H9 (cell line): ENCODE data around the gene SBK1. TPM values are rescaled to one million over a fixed set of nuclear protein-coding genes. Genes with fewer than 3 reads are reported as not detected.

Source experiments
- DNase-seq: peaks from one replicate; pipeline ENCODE4 v3.0.0-alpha.2; 2017
- H2AFZ ChIP-seq: one replicate; pipeline ENCODE4 v1.6.1; 2013; ENCODE audit warnings: mild to moderate bottlenecking, low read length, control low read depth, moderate library complexity
- H2AK5ac ChIP-seq: 2 replicates; pipeline ENCODE4 v1.6.1; 2013; ENCODE audit warnings: low read length, control low read depth, mixed read lengths; ENCODE audit not compliant: insufficient read length
- H2BK120ac ChIP-seq: one replicate; pipeline ENCODE4 v1.6.1; 2013; ENCODE audit warnings: low read depth, mild to moderate bottlenecking, low read length, control low read depth, inconsistent platforms; ENCODE audit not compliant: poor library complexity, severe bottlenecking
- H2BK12ac ChIP-seq: 2 replicates; pipeline ENCODE4 v1.6.1; 2013; ENCODE audit warnings: low read length, control low read depth, mixed read lengths, low read depth; ENCODE audit not compliant: insufficient read length
- H2BK15ac ChIP-seq: 2 replicates; pipeline ENCODE4 v1.6.1; 2013; ENCODE audit warnings: low read depth, low read length, control low read depth
- H2BK20ac ChIP-seq: one replicate; pipeline ENCODE4 v1.6.1; 2013; ENCODE audit warnings: low read depth, mild to moderate bottlenecking, low read length, control low read depth, inconsistent platforms; ENCODE audit not compliant: poor library complexity, severe bottlenecking
- H2BK5ac ChIP-seq: 2 replicates; pipeline ENCODE4 v1.6.1; 2013; ENCODE audit warnings: low read length, control low read depth, mixed read lengths; ENCODE audit not compliant: insufficient read length
- H3K14ac ChIP-seq: 2 replicates; pipeline ENCODE4 v1.6.1; 2013; ENCODE audit warnings: low read length, control low read depth; ENCODE audit not compliant: insufficient read depth
- H3K18ac ChIP-seq: 2 replicates; pipeline ENCODE4 v1.6.1; 2013; ENCODE audit warnings: low read depth, mild to moderate bottlenecking, mixed read lengths, low read length, control low read depth; ENCODE audit not compliant: insufficient read length
- H3K23ac ChIP-seq: 2 replicates; pipeline ENCODE4 v1.6.1; 2013; ENCODE audit warnings: low read length, control low read depth, mixed read lengths, low read depth; ENCODE audit not compliant: insufficient read length
- H3K23me2 ChIP-seq: 2 replicates; pipeline ENCODE4 v1.6.1; 2013; ENCODE audit warnings: low read depth, mild to moderate bottlenecking, mixed read lengths, low read length, control low read depth; ENCODE audit not compliant: insufficient read length, poor library complexity, severe bottlenecking
- H3K27ac ChIP-seq: 2 replicates; pipeline ENCODE4 v1.5.1; 2013; ENCODE audit warnings: low read length, control low read depth, mixed read lengths, low read depth; ENCODE audit not compliant: insufficient read length
- H3K27me3 ChIP-seq: 2 replicates; pipeline ENCODE4 v1.6.1; 2013; ENCODE audit warnings: low read length, control low read depth, inconsistent platforms; ENCODE audit not compliant: insufficient read depth
- H3K4ac ChIP-seq: 2 replicates; pipeline ENCODE4 v1.6.1; 2013; ENCODE audit warnings: low read depth, mild to moderate bottlenecking, control low read depth, inconsistent platforms, low read length, moderate library complexity
- H3K4me1 ChIP-seq: 2 replicates; pipeline ENCODE4 v1.6.1; 2013; ENCODE audit warnings: low read length, control low read depth, inconsistent platforms; ENCODE audit not compliant: insufficient read depth
- H3K4me2 ChIP-seq: 2 replicates; pipeline ENCODE4 v1.6.1; 2013; ENCODE audit warnings: low read length, control low read depth, mixed read lengths; ENCODE audit not compliant: insufficient read length, insufficient read depth
- H3K56ac ChIP-seq: 2 replicates; pipeline ENCODE4 v1.6.1; 2013; ENCODE audit warnings: low read depth, mild to moderate bottlenecking, mixed read lengths, low read length, control low read depth; ENCODE audit not compliant: insufficient read length
- H3K79me1 ChIP-seq: 2 replicates; pipeline ENCODE4 v1.6.1; 2013; ENCODE audit warnings: low read depth, mild to moderate bottlenecking, moderate library complexity, low read length, control low read depth, inconsistent platforms; ENCODE audit not compliant: insufficient read depth, poor library complexity, severe bottlenecking
- H3K79me2 ChIP-seq: 2 replicates; pipeline ENCODE4 v1.6.1; 2013; ENCODE audit warnings: low read length, control low read depth, inconsistent platforms; ENCODE audit not compliant: insufficient read depth
- H3K9ac ChIP-seq: 2 replicates; pipeline ENCODE4 v1.6.1; 2013; ENCODE audit warnings: low read length, control low read depth, mixed read lengths; ENCODE audit not compliant: insufficient read length; ENCODE audit errors: extremely low read depth
- H3K9me3 ChIP-seq: one replicate; pipeline ENCODE4 v1.6.1; 2013; ENCODE audit warnings: low read depth, low read length, inconsistent platforms; ENCODE audit not compliant: control insufficient read depth
- H3T11ph ChIP-seq: one replicate; pipeline ENCODE4 v1.6.1; 2013; ENCODE audit warnings: mild to moderate bottlenecking, low read length, control low read depth, inconsistent platforms
- H4K20me1 ChIP-seq: one replicate; pipeline ENCODE4 v1.6.1; 2013; ENCODE audit not compliant: control insufficient read depth, insufficient read length, insufficient read depth
- H4K5ac ChIP-seq: 2 replicates; pipeline ENCODE4 v1.6.1; 2013; ENCODE audit warnings: low read depth, mild to moderate bottlenecking, mixed read lengths, low read length, control low read depth; ENCODE audit not compliant: insufficient read length
- H4K8ac ChIP-seq: replicated peaks from 2 replicates; pipeline ENCODE4 v1.6.1; 2013; ENCODE audit warnings: low read length, control low read depth, mixed read lengths, low read depth; ENCODE audit not compliant: insufficient read length
- H4K91ac ChIP-seq: 2 replicates; pipeline ENCODE4 v1.6.1; 2013; ENCODE audit warnings: low read depth, mild to moderate bottlenecking, moderate library complexity, mixed read lengths, low read length, control low read depth; ENCODE audit not compliant: insufficient read length
- H3K27ac Mint-ChIP-seq, 3 experiments: 2 replicates in 2 of 3; 3 replicates in 1 of 3; pipeline ENCODE4 v1.8.0; 2020 to 2021; ENCODE audit warnings: mixed read lengths in 3 of 3, mild to moderate bottlenecking in 1 of 3, moderate library complexity in 1 of 3
- H3K27me3 Mint-ChIP-seq: 2 replicates; pipeline ENCODE4 v1.8.0; 2021; ENCODE audit warnings: low read depth, mild to moderate bottlenecking, moderate library complexity, mixed read lengths
- H3K36me3 Mint-ChIP-seq, 3 experiments: 2 replicates in 2 of 3; 3 replicates in 1 of 3; pipeline ENCODE4 v1.8.0; 2020 to 2021; ENCODE audit warnings: low read depth in 3 of 3, mixed read lengths in 3 of 3; ENCODE audit not compliant: insufficient read depth in 1 of 3
- H3K4me1 Mint-ChIP-seq, 2 experiments: 2 replicates each; pipeline ENCODE4 v1.8.0; 2020; ENCODE audit warnings: mixed read lengths in 2 of 2
- H3K4me3 Mint-ChIP-seq, 2 experiments: 2 replicates in 1 of 2; 3 replicates in 1 of 2; pipeline ENCODE4 v1.8.0; 2020 to 2021; ENCODE audit warnings: mild to moderate bottlenecking in 2 of 2, mixed read lengths in 2 of 2, moderate library complexity in 1 of 2
- H3K9me3 Mint-ChIP-seq, 2 experiments: 2 replicates in 1 of 2; 3 replicates in 1 of 2; pipeline ENCODE4 v1.8.0; 2020; ENCODE audit warnings: mild to moderate bottlenecking in 2 of 2, mixed read lengths in 2 of 2, moderate library complexity in 1 of 2
- total RNA-seq: library from RNA; stranded (reverse); gene quantifications from 2 replicates; pipeline ENCODE4 v1.2.1, GENCODE V29; 2021
- TF ChIP-seq, protein P1 (sequence below): fragments of 200-600 bp; sonication (generic); conservative IDR thresholded peaks from 3 replicates; pipeline ENCODE4 v1.8.0; 2021; ENCODE audit warnings: antibody characterized with exemption, mild to moderate bottlenecking

The SBK1 gene
- total RNA-seq, 1 experiment from 2014 or later = 65.5 TPM

DNA sequence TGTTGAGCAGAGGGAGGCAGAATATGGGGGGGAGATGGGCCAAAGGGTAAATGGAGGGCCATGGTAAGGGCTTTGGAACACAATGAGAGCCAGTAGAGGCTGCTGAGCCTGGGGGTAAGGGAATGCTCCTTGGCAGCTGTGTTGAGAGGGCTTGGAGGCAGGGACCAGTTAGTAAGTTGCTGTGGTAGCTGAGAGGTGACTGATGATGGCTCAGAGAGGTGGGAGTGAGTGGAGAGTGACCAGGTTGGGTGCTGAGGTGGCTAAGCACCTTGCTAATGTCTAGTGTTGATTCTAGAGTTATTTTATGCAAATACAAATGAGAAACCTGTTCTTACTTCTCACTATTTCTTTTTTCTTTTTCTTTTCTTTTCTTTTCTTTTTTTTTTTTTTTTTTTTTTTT is 10.8 kb downstream of the SBK1 start:
- Histone ChIP-seq H3K14ac (no peak overlapping the region), H3K23ac (no peak overlapping the region), H3K4me1 (peaks cover 4% of the 10 kb centered on the region; the same call in 1 of the 2 replicates), H3K27ac (no peak overlapping the region), H2BK20ac (no peak overlapping the region), H3K18ac (no peak overlapping the region), H3T11ph (no peak overlapping the region), H3K27me3 (no peaks in the 10 kb centered on the region), H3K4me2 (no peak overlapping the region), H3K23me2 (no peaks in the 10 kb centered on the region), H3K9me3 (no peaks in the 10 kb centered on the region), H2BK120ac (no peak overlapping the region), H2BK12ac (no peak overlapping the region), H4K91ac (no peak overlapping the region), H2BK5ac (no peak overlapping the region), H2BK15ac (no peak overlapping the region), H4K5ac (no peak overlapping the region), H4K20me1 (peaks cover 4% of the 10 kb centered on the region), H3K79me2 (peaks cover 15% of the 10 kb centered on the region; the same call in 1 of the 2 replicates), H2AK5ac (no peak overlapping the region), H3K9ac (no peak overlapping the region), H3K79me1 (peaks cover 15% of the 10 kb centered on the region), H3K56ac (no peak overlapping the region), H2AFZ (no peak overlapping the region), H3K4ac (no peak overlapping the region), H4K8ac (no peak overlapping the region)
- Mint-ChIP-seq H3K27me3 (no peaks in the 10 kb centered on the region), H3K4me1 (peaks cover 10 to 20% of the 10 kb centered on the region in 2 experiments), H3K36me3 (peaks cover 31 to 49% (median 36%) of the 10 kb centered on the region in 3 experiments), H3K27ac (peak overlapping the region in 2 of 3 experiments; percentile 53 to 70; a peak in 1 of 7 replicates), H3K9me3 (no peaks in the 10 kb centered on the region), H3K4me3 (no peak overlapping the region)
- DNase-seq = no peak
- TF ChIP-seq, protein P1, sequence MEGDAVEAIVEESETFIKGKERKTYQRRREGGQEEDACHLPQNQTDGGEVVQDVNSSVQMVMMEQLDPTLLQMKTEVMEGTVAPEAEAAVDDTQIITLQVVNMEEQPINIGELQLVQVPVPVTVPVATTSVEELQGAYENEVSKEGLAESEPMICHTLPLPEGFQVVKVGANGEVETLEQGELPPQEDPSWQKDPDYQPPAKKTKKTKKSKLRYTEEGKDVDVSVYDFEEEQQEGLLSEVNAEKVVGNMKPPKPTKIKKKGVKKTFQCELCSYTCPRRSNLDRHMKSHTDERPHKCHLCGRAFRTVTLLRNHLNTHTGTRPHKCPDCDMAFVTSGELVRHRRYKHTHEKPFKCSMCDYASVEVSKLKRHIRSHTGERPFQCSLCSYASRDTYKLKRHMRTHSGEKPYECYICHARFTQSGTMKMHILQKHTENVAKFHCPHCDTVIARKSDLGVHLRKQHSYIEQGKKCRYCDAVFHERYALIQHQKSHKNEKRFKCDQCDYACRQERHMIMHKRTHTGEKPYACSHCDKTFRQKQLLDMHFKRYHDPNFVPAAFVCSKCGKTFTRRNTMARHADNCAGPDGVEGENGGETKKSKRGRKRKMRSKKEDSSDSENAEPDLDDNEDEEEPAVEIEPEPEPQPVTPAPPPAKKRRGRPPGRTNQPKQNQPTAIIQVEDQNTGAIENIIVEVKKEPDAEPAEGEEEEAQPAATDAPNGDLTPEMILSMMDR = no peak
